NCI-H1105 (cell line): ENCODE data around the gene PPP1R13B.

ENCODE experiments used
- DNase-seq: peaks from one replicate; lab custom pipeline; 2025; lab: John Stamatoyannopoulos, UW

Gene PPP1R13B

DNA sequence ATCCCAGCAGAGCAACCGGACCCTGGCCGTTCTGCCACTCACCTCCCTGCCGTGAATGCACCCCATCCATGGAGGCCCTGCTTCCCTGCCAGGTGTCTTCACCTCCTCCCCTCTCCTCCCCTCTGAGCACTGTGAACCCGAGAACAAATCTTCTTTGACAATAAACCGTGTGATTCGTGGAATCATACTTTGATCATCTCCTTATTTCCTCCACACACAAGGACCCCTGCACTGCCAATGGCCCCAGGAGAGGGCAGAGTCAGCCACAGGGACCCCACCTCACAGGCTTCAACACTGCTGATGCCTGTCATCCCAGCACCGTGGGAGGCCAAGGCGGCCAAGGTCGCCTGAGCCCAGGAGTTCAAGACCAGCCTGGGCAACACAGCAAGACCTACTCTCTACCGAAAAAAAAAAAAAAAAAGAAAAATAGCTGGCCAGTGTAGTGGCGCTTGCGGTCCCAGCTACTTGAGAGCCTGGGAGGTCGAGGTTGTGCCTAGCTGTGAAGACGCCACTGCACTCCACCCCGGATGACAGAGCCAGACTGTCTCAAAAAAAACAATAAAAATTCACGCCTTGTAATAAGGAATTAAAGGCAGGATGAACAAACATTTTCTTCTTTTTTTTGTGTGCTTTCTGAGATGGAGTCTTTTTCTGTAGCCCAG lies 133.2 kb downstream of the PPP1R13B start:
- DNase-seq = no peak

DNA sequence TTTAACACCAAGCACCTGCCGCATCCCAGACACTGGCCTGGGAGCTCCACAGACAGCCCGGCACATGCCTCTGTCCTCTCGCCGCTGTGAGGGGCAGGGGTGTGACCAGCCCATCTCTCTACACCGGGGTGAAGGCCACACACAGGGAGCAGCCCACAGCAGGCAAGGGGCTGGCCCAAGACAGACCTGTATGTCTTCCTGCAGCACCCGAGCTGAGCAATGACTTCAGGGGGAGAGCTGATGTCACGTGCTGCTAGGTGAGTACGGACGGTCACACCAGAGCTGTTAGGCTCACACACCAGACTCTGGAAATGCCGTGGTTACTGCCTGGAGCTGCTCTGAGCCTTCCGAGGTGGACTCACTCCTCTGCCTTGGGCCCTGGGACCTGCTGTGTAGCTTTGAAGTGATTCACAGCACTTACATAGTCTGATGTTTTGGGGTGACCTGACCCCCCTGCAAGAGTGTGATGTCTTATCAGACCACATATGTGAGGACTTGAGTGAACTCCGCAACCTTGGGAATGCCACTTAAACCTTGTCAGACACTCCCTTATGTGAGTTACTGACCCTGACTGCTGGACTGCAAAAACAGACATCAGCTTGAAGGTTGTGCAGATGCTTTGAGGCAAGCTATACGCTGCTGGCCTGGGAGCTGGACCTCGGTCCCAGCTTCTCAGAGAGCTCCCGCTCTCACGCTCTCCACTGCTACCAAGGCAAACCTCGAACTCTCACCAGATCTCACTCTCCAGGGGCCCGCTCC lies 133.9 kb downstream of the PPP1R13B start:
- DNase-seq = no peak

DNA sequence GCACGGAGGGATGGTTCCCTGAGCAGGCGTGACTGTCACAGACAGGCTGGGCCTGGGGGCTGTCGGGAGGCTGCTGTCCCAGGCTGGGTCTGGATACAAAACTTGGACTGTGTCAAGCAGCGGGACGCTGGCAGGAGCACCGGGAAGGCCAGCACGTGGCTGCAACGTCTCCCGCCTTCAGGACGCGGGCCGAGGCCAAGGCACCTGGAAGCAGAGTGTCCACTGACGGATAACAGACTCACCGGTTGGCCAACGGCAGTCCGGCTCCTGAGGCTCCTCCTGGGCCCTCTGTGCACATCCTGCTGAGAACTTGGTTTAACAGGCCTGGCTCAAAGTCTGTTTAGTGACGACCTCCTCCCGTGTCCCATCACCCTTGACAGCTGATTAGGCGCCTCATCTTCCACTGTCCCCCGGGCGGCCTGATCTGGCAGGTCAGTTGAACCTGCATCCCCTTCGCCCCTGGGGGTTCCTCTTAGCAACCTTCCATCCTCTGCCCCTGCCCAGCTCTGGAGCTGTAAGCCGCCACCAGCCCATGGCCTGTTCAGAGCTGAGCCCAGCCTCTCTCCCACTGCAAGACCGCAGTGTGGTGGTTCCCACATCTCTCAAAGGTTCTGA lies 134.6 kb downstream of the PPP1R13B start:
- DNase-seq = no peak

DNA sequence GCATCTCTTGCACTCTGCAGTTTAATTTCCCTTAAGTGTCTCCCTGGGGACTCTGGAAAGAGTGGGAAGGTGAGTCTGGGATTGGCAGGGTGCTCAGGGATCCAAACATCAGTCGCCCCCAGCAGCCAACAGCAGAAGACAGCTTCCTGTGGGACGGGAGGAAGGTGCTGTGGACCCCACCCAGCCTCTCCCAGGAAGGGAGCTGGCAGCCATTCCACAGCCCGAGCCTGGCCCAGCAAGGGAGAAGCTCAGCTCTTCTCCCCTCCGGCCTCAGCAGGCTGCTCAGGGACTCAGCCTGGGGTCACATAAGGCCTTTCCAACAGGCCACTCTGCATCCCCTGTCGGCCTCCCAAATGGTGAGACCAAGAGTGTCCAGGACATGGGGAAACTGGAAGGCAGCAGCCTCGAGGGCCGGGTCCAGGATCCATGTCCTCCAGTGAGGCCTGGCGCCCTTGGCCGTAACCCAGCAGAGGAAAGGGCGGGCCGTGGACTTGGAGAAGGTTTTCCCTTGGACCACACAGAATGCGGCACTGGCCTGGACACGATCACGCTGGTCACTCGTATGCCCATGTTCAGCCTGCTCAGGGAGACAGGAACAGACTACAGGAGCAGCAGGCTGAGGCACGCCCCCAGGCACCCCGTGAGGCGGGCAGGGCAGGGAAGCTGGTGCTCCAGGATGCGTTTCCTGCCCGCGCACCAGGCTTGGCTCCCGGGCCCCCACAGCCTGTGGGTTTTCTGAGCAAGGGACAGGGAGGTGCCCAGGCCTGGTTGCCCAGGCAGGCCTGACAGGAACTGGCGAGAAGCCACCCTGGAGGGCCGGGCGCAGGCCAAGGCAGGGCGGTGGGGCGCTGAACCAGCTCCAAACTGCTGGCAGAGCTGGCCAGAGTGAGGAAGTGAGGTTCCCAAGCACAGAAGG lies 135.6 kb downstream of the PPP1R13B start:
- DNase-seq = no peak

DNA sequence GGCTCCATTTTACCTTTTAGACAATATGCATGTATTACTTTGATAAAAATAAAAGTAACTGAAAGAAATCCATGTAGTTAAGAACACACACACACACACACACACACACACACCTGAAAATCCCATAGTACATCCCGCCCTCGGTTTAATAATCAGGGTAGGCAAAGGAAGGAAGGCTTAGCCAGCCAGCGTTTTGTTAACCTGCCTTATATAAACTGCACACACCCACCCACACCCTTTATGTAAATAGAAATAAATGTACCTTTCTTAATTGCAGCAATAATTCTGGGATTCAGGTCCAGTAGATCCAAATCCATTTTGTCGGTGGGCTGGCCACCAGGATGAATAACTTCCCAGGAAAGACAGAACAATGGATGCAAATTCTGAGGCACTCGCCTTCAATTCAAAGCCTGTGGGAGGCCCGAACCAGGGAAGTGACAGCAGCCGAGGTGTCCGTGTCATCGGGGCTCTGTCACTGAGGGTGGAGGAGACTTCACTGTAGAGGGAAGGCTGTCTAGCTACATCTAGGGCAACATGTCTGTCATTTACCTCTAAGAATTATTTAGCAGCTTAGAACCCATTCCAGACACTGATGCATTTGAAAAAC lies 136.5 kb downstream of the PPP1R13B start:
- no peak for DNase-seq

DNA sequence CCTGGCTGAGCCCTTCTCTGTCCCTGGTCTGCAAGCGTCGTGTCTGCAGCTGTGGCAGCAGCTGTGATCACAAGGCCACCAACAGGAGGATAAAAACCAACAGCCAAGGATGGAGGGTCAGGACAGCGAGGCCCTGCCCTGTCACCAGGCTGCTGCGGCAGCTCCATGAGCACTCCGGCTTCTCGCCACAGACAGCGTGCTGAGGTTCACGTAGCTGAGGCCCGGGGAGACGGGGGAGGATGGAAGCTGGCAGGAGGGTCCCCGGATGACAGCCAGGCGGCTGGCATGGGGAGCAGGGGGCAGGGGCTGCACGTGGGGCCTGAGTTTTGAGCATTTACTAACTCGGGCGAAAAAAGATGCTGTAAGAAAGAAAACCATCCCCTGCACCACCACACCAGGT lies 137.6 kb downstream of the PPP1R13B start:
- DNase-seq = no peak

DNA sequence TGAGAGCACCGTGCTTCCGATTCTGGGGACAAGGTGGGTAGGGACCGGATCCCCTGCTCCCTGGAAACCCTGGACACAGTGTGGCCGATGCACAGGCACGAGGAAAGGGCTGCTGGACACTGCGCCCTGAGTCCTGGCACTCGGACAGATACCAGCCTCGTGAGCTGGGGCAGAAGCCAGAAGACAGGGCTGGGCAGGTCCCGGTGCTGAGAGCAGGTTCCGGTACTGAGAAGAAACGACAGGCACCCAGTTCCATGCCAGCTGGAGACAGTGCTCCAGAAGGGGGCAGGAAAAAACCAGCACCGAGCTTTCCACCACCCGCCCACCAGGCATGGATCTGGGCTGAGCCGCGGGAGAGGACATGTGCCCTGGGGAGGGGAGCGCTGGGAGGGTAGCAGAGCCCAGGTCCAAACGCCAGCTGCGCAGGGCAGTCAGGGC lies 138.6 kb downstream of the PPP1R13B start:
- no peak for DNase-seq

DNA sequence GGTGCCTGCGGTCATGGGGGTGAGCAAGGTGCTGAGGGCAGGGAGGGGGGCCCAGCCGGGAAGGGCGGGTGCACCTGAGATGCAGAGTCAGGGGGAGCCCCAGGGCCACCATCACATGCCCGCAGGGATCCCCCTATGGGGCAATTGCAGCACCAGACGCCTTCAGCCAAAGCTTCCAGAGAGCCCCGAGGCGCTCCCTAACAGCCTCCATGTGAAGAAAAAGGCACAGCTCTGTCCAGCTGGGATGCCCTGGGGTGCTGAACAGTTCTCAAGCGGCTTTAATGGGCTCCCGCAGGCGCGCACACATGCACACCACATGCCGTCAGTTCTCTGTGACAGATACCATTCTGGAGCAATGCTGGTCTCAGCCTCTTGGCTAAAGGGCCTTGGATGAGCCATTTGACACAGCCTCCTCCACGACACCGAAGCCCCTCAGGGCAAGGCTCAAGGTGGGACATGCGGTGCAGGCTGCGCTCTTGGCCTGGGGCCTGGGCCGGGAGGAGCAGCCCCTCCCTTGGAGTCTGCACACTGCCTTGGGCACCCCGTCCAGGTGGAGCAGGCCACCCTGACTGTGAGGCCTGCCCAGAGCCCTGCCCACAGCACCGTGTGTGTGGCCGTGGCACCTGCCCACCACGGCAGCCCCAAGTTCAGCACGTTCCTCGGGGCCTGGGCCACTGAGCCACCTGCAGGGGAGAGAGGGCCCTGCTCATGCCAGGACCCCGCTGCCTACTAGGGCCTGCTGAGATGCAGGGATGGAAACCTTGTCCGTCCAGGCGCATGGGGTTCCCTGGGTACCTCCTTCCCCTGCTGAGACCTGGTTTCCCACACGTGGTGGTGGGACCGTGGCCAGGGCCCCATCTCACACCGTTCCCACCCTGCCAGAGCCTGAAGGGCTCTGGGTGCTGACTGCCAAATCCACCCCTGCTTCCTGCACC lies 139.8 kb downstream of the PPP1R13B start:
- DNase-seq = no peak

DNA sequence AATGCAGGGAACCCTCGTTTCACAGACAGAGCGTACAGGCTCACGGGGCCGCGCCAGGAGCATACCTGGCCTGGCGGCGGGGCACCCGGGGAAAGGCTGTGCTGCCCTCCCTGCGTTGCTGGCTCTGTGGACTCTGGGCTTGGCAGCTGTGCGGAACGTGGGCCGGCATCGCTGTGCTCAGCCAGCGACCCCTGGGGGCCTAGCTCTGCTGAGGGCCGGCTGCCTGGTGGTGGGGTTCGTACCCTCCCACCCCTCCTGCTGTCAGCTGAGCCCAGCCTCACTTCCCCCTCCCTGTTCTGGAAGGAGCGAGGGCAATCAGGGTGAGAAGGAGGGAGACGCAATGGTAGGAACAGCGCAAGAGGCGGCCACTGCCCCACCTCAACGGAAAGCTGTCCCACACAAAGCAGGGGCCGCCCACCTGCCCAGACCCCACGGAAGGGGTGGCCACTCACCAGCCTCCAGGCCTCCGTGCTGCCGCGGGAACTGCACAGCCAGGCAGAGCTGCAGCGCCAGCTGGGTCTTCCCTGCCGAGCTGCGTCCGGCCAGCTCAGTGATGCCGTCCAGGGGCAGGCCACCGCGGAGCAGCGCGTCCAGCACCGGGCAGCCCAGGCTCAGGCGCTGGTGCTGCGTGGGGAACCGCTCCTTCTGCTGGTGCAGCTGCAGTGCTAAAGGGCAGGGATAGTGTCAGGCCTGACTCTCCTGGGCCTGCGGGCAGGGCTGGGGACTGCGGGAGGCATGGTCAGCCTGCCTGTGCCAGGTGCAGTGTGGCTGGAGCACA lies 140.6 kb downstream of the PPP1R13B start:
- DNase-seq = no peak

DNA sequence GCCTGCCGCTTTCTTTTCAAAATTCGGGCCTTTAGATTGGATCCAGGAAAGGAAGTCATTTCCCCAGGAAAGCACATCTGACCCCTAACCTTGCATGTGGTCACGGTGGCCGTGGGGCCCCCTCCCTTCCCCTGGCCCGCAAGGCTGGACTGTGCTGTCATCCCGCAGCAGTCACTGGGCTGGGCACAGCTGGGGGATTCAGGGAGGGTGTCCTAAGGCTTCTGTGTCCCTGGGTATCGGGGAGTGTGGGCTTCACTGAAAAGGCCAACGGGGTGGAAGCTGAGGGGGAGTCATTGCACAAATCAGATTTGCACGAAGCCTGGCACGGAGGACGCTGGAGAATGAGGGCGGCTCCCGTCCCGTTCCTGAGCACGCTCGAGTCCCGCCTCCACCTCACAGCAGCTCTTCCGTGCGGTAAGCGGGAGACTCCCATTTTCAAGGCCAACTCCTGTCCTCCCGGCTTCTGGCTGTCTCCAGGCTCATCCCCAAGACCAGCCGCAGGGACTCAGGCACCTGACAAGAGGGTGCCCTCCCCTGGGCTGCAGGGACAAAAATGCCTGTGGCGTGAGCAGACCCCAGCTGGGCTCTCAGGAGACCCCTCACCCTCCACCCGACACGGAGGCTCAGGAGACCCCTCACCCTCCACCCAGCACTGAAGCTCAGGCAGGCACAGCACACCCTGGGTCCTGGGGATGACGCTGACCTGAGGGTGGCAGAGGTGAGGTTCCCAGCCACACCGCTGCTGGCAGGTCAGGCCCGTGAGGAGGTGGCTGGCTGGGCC lies 141.7 kb downstream of the PPP1R13B start:
- DNase-seq = no peak

DNA sequence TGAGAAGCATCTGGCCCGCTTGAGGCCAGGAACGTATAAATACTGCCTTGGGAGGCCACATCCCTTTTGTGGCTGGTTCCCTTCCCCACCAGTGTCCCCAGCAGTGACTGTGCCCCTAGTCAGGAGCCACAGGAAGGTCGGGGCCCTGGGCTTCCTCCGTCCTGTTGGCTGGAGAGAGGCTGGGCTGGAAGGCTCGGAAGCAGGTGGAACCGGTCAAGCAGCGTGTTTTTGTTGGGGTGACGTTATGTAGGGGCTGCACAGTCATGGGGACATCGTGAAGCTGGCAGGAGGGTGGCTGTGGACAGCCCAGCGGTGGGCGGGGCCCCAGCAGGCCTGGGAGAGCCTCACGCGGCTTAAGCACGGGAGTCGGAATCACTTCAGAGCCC lies 142.3 kb downstream of the PPP1R13B start:
- no peak for DNase-seq

DNA sequence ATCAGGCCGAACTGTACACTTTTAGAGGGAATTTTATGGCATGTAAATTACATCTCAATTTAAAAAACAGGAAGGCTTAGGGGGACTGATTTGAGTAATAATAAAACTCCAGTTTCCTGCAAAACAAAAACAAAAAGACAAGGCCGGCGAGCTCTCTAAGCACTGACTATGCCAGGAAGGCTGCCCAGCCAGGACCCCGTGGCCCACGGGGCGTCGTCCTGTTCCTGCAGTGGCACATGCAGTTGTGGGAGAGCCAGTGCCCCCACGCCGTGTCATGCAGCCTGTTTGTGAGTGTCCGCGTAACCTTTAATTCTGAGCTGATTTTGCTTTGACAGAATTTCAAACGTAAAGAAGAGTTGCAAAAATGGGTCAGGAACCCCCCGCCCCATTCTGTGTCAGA lies 142.7 kb downstream of the PPP1R13B start:
- no peak for DNase-seq

DNA sequence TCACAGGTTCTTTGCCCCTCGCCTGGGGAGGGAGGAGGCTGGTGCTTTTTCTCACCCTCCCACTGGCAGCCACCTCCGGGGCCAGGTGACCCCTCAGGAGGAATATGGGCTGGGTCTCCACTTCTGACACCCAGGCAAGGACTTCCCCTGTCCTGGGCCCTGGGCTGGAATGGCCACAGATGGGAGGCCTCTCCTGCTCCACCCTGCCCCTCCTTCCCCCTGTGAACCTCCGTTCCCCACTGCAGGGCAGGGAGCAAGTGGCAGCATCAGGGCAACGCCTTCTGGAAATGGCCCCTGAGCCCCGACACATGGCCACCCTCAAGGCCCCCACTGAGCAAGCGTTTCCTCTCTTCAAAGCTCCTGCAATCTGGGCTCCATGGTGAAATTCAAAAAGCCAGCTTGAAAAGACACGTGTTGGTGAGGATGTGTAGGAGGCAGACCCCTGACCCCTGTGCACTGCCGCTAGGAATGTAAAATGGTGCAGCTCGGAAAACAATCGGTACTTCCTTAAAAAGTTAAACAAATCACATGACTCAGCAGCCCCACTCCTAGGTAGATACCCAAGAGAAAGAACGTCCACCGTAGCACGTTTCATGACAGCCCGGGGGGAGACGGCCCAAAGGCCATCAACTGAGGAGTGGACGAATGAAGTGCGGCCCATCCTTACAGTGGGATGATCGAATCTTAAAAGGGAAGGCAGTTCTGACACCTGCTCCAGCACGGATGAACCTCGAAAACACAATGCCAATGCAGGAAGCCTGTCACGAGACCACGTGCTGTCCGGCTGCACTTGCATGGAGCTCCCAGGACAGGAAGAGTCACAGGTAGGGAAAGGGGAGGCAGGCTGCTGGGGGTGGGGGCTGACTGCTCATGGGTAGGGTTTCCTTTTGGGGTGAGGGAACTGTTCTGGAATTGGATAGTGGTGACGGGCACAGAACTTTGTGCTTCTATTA lies 143.7 kb downstream of the PPP1R13B start:
- no peak for DNase-seq

DNA sequence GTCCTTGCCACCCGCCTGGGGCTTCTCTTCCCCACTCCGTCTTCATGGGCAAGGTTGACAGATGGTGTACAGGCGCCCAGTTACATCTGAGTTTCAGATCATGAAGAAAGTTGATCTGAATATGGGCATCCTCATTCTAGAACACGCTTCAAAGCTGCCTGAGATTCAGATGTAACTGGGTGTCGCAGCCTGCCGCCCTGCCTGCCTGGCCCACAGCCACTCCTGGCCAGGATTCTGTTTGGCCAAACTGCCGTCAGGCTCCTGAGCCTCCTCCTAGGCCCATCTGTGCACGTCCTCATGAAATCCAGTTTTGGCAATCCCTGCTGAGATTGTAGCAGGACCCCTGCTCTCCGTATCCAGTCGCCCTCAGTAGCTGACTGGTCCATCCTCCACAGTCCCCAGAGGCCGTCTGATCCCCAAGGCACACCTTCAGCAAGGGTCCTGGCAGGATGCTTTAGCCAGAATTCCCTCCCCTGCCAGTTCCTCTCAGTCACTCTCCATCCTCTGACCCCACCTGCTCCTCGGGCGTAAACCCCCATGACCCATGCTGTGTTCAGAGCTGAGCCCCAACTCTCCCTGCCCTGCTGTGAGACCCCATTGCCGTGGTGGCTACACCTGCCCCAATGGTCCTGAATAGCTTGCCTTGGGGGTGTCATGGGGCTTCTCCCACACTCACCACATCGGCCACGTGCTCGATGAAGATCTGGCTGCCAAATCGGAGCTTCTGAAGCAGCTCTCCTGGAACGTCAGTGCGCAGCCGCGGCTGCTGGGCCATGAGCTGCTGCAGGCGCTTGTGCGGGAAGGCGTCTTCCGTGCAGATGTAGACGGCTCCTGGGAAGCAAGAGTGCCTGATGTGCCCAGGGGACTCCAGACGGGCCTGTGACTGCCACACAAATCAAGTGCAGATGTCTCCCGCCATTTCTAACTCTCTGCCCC lies 144.6 kb downstream of the PPP1R13B start:
- DNase-seq = no peak

DNA sequence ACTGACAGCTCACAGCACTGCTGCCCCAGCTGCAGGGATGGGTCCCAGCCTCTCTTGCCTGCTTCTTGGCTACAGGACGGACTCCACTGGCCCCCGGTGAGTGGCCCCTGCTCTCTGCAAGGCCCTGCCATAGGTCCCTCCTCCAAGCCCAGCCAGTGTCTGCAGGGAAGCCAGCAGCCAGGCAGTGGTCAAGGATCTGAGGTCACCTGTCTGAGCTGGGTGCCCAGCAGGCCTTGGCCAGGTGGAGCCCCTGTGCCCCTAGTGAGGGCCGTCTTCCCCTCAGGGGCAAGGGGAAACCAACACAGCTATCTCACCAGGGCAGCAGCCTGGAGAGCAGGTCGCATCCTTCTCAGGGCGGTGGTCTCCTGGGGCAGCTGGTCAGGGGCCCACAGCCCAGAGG lies 145.3 kb downstream of the PPP1R13B start:
- DNase-seq = no peak

DNA sequence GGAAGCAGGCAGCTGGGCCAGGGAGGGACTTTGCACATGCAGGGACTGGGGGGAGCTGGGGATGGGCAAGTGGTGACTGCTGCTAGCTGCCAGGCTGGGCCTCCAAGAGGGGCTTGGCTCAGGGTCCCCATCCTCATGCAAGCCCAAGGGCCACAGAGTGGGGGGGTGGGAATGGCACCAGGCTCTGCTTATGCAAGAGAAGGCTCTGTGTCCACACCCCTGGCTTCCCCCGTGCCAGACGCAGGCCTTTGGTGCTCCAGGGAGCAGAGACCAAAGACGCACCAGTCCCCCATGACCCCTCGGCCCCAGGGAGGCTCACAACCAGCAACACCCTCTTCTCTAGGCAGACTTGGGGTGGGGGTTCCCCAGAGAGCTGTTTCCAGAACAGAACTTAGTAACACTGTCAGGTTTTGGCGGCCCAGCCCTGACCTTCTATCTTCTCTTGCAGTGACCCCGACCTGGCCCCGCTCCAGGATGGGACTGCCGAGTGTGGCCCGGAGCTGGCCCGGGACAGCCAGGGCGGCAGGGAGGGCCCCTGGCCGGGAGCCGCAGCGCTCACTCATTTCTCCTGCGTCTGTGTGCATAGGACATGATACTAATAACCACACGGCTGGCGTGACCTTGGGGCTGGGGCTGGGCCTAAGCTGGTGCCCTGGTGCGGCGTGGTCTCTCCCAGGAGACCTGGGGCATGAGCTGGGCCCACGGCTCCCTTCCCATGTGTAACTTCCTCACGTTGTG lies 146.5 kb downstream of the PPP1R13B start:
- no peak for DNase-seq
